MCF 10A (cell line): Measurements from ENCODE around the gene KIF5A. TPM values are rescaled to one million over a fixed set of nuclear protein-coding genes. Genes with fewer than 3 reads are reported as not detected.
A peak's percentile ranks its signal among the peaks of the same experiment; 100 is the strongest.

Source experiments
- BruUV-seq: library from RNA; stranded (reverse); fragments of 400-500 nt; replicated peaks from 2 replicates; lab custom pipeline; 2021; lab: Mats Ljungman, UMichigan
- CTCF ChIA-PET: fragments of 300-600 bp; sonication (Branson Sonifier 250); formaldehyde crosslinking; extraction: SDS; loops from one replicate; lab custom pipeline; 2021; ENCODE audit warnings: antibody characterized with exemption, inconsistent platforms; lab: Yijun Ruan, JAX
- POLR2A ChIA-PET: fragments of 300-600, 350-650 bp; sonication (Branson Sonifier 250); formaldehyde crosslinking; extraction: SDS; loops from one replicate; lab custom pipeline; 2020; ENCODE audit warnings: antibody characterized with exemption, inconsistent platforms; lab: Yijun Ruan, JAX
- DNase-seq: peaks from one replicate; pipeline ENCODE4 v3.0.0-alpha.2; 2018; ENCODE audit not compliant: unreplicated experiment
- H3K27ac Mint-ChIP-seq: one replicate; pipeline ENCODE4 v1.8.0; 2022; ENCODE audit warnings: mild to moderate bottlenecking, low read depth, mixed read lengths; ENCODE audit not compliant: unreplicated experiment
- H3K27me3 Mint-ChIP-seq: one replicate; pipeline ENCODE4 v1.8.0; 2022; ENCODE audit warnings: mixed read lengths; ENCODE audit not compliant: insufficient read depth, unreplicated experiment
- H3K36me3 Mint-ChIP-seq: one replicate; pipeline ENCODE4 v1.8.0; 2022; ENCODE audit warnings: mild to moderate bottlenecking, moderate library complexity, mixed read lengths; ENCODE audit not compliant: insufficient read depth, unreplicated experiment
- H3K4me1 Mint-ChIP-seq: one replicate; pipeline ENCODE4 v1.8.0; 2022; ENCODE audit warnings: mixed read lengths; ENCODE audit not compliant: insufficient read depth, unreplicated experiment
- H3K4me3 Mint-ChIP-seq: one replicate; pipeline ENCODE4 v1.8.0; 2022; ENCODE audit warnings: mild to moderate bottlenecking, moderate library complexity, mixed read lengths; ENCODE audit not compliant: unreplicated experiment
- H3K9me3 Mint-ChIP-seq: one replicate; pipeline ENCODE4 v1.8.0; 2022; ENCODE audit warnings: mixed read lengths; ENCODE audit not compliant: unreplicated experiment
- CTCF ChIP-seq: fragments of 200-600 bp; IDR thresholded peaks from one replicate; pipeline ENCODE4 v1.8.0; 2022; ENCODE audit warnings: antibody characterized with exemption, mild to moderate bottlenecking; ENCODE audit not compliant: unreplicated experiment
- intact Hi-C: fragments of 100-400 bp; cut with micrococcal nuclease; formaldehyde crosslinking; loops from 2 replicates; pipeline ENCODE4 v1.14.1; 2022
- total RNA-seq: library from RNA; stranded (reverse); gene quantifications from 2 replicates; pipeline ENCODE4 v1.2.3, GENCODE V29; 2022

The KIF5A gene
- total RNA-seq, 1 experiment from 2014 or later = 0.56 TPM

DNA sequence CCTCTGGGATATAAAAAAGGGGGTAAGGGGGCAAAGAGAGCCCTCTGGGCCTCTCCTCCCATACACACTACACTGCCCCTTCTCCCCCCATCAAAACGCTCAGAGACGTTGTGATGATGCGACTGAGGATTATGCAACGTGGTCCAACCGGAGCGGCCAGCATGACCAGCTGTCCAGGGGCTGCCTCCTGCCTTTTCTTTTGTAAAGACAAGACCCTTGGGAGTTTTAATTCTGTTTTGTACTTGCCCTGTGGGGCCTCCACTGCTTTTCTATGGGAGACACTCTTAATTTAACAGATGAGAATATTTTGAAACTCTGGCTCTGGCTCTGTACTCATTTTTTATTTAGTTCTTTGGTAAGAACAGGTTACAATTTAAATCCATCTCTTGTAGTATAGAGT, 20.0 kb upstream of the KIF5A start:
- DNase-seq = no peak
- no peaks in the 10 kb centered on the region for H3K9me3 Mint-ChIP-seq
- ChIA-PET CTCF (interaction anchor here (0.8 kb wide), 1 partner anchor 54 kb away, joined by 5 read pairs; no protein-coding TSS in a partner anchor), POLR2A (interaction anchor here (0.6 to 1.5 kb wide), 4 partner anchors 9 to 61 kb away, joined by 3 to 4 read pairs (median 4); partner anchors contain the start of genes DDIT3 and PIP4K2C)
- peak overlapping the region; percentile 23 for H3K27ac Mint-ChIP-seq
- BruUV-seq = TSS peak; percentile 46
- H3K27me3 Mint-ChIP-seq = no peaks in the 10 kb centered on the region
- intact Hi-C loops = no loop called here
- peaks cover 84% of the 10 kb centered on the region for H3K36me3 Mint-ChIP-seq
- TF ChIP-seq CTCF = no peak
- H3K4me3 Mint-ChIP-seq = no peak overlapping the region
- no peaks in the 10 kb centered on the region for H3K4me1 Mint-ChIP-seq

DNA sequence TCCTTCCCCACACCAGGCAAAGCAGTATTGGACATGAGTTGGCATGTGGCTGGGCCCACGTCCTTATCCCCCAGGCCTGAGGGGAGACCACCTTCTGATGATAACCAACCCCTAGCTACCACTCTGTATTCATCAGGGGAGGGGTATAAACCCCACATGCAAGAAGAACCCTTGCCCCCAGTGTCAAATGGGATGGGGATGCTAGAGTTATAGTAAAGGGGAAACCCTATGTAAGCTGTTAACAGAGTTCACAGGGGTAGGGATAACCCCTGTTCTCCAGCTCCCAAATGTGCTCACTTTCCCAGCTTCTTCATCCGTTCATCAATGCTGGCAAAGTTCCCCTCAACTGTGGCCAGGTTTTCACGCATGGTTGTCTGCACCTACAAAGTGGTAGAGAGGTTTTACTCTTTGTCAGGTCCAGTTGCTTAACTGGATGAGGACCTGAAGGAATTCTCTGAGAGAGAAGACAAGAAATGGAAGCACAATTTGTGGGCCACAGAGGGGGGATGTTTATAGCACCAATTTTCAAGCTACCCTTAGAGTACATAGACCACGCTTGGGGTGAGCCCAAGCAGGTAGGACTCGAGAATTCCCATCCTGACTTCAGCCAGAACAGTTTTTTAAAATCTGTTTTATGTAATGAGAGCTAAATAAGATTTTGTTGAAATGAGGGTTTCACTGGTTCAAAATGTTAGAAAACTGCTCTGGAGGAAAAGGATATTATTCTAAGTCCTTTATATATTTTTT, 19.3 kb upstream of the KIF5A start:
- intact Hi-C loops = no loop called here
- BruUV-seq = TSS peak; percentile 86
- H3K4me3 Mint-ChIP-seq = no peak overlapping the region
- no peak overlapping the region for H3K27ac Mint-ChIP-seq
- no peak for DNase-seq
- no peaks in the 10 kb centered on the region for H3K4me1 Mint-ChIP-seq
- no peak for TF ChIP-seq CTCF
- peaks cover 80% of the 10 kb centered on the region for H3K36me3 Mint-ChIP-seq
- H3K9me3 Mint-ChIP-seq = no peaks in the 10 kb centered on the region
- ChIA-PET CTCF (interaction anchor here (0.8 kb wide), 1 partner anchor 53 kb away, joined by 5 read pairs; no protein-coding TSS in a partner anchor), POLR2A (interaction anchor here (0.6 to 1.5 kb wide), 6 partner anchors 10 to 1183 kb away, joined by 3 to 4 read pairs (median 3); partner anchors contain the start of genes DDIT3 and PIP4K2C)
- no peaks in the 10 kb centered on the region for H3K27me3 Mint-ChIP-seq

DNA sequence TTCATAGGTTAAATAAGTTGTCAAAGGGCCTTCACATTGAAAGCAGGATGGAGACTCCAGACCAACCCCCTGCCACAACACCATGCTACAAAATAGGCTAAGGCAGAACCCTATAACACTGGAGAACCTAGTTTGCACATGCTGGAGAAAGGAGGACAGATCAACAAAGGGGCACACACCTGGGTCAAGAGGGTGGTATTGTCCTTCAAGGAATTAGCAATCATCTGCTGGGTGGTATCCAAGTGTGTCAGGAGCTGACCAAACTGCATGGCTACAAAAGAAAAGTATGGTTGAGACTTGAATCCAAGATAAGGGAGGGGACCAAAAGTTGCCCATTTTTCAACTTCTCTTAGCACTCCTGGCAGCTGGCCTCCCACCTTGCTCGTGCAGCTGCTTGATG, 18.0 kb upstream of the KIF5A start:
- Mint-ChIP-seq H3K9me3 (no peaks in the 10 kb centered on the region), H3K36me3 (peaks cover 73% of the 10 kb centered on the region), H3K27me3 (no peaks in the 10 kb centered on the region), H3K27ac (no peak overlapping the region), H3K4me1 (no peaks in the 10 kb centered on the region), H3K4me3 (no peak overlapping the region)
- ChIA-PET POLR2A (interaction anchor here (0.6 to 1.8 kb wide), 6 partner anchors 8 to 15 kb away, joined by 3 to 10 read pairs (median 5); partner anchors contain the start of gene DCTN2), CTCF (interaction anchor here (0.6 to 1.6 kb wide), 4 partner anchors 8 to 127 kb away, joined by 3 to 7 read pairs (median 6); no protein-coding TSS in a partner anchor)
- intact Hi-C loops = no loop called here
- no peak for TF ChIP-seq CTCF
- DNase-seq = no peak
- BruUV-seq = no TSS peak

GRCh38 chr12:57533108-57533507, 16.7 kb upstream of the KIF5A start:
- no peak for TF ChIP-seq CTCF
- H3K36me3 Mint-ChIP-seq = peaks cover 72% of the 10 kb centered on the region
- H3K4me1 Mint-ChIP-seq = no peaks in the 10 kb centered on the region
- DNase-seq = no peak
- H3K4me3 Mint-ChIP-seq = no peak overlapping the region
- no TSS peak for BruUV-seq
- no peaks in the 10 kb centered on the region for H3K27me3 Mint-ChIP-seq
- H3K9me3 Mint-ChIP-seq = no peaks in the 10 kb centered on the region
- CTCF ChIA-PET = interaction anchor here (1.4 kb wide), 1 partner anchor 9 kb away, joined by 6 read pairs; no protein-coding TSS in a partner anchor
- POLR2A ChIA-PET = interaction anchor here (1.3 to 2.1 kb wide), 6 partner anchors 8 to 14 kb away, joined by 4 to 10 read pairs (median 6); partner anchors contain the start of genes DCTN2 and MBD6
- intact Hi-C loops = no loop called here
- H3K27ac Mint-ChIP-seq = no peak overlapping the region
